GM23338 (cell line): ENCODE data around the gene LAMA4. TPM values are rescaled to one million over a fixed set of nuclear protein-coding genes. Genes with fewer than 3 reads are reported as not detected.

Source experiments
- ATAC-seq: fragments of 200-7000 bp; cut with Tn5 transposase; 3 replicates; pipeline ENCODE4 v1.9.1; 2020
- DNase-seq: peaks from one replicate; pipeline ENCODE4 v3.0.0-alpha.2; 2015; ENCODE audit warnings: low spot score
- H2AFZ ChIP-seq: fragments of 200-600 bp; sonication (generic); 2 replicates; pipeline ENCODE4 v1.8.0; 2016; ENCODE audit warnings: antibody characterized with exemption, mild to moderate bottlenecking, moderate library complexity
- H3F3A ChIP-seq: fragments of 200-600 bp; sonication (generic); replicated peaks from 2 replicates; pipeline ENCODE4 v1.8.0; 2017; ENCODE audit warnings: antibody characterized with exemption, mixed run types, low read depth
- H3K27ac ChIP-seq: fragments of 200-600 bp; sonication (generic); 2 replicates; pipeline ENCODE4 v1.6.1; 2016; ENCODE audit warnings: low read depth
- H3K27me3 ChIP-seq: fragments of 200-600 bp; sonication (generic); 2 replicates; pipeline ENCODE4 v1.8.0; 2016; ENCODE audit warnings: mild to moderate bottlenecking, mixed run types, moderate library complexity; ENCODE audit not compliant: insufficient read depth
- H3K36me3 ChIP-seq: fragments of 200-600 bp; sonication (generic); 2 replicates; pipeline ENCODE4 v1.8.0; 2016; ENCODE audit warnings: mild to moderate bottlenecking; ENCODE audit not compliant: insufficient read depth
- H3K4me1 ChIP-seq: fragments of 200-600 bp; sonication (generic); 2 replicates; pipeline ENCODE4 v1.8.0; 2016; ENCODE audit warnings: mild to moderate bottlenecking, moderate library complexity; ENCODE audit not compliant: insufficient read depth
- H3K4me2 ChIP-seq: fragments of 200-600 bp; sonication (generic); 2 replicates; pipeline ENCODE4 v1.7.1; 2017; ENCODE audit warnings: mixed run types
- H3K4me3 ChIP-seq: fragments of 200-600 bp; sonication (generic); 2 replicates; pipeline ENCODE4 v1.6.1; 2016; ENCODE audit warnings: mixed run types
- H3K79me2 ChIP-seq: fragments of 200-600 bp; sonication (generic); replicated peaks from 2 replicates; pipeline ENCODE4 v1.8.0; 2017; ENCODE audit warnings: mild to moderate bottlenecking; ENCODE audit not compliant: insufficient read depth
- H3K9me2 ChIP-seq: fragments of 200-600 bp; sonication (generic); 2 replicates; pipeline ENCODE4 v1.8.0; 2017; ENCODE audit not compliant: insufficient read depth
- H4K20me1 ChIP-seq: fragments of 200-600 bp; sonication (generic); replicated peaks from 2 replicates; pipeline ENCODE4 v1.8.0; 2017; ENCODE audit warnings: mild to moderate bottlenecking; ENCODE audit not compliant: insufficient read depth
- H3K27ac Mint-ChIP-seq: 2 replicates; pipeline ENCODE4 v1.8.0; 2020; ENCODE audit warnings: inconsistent platforms, mild to moderate bottlenecking, moderate library complexity, mixed read lengths
- H3K27me3 Mint-ChIP-seq: 3 replicates; pipeline ENCODE4 v1.8.0; 2022; ENCODE audit warnings: low read depth, mild to moderate bottlenecking, moderate library complexity, mixed read lengths, inconsistent platforms; ENCODE audit not compliant: insufficient read depth, poor library complexity
- H3K36me3 Mint-ChIP-seq: 3 replicates; pipeline ENCODE4 v1.8.0; 2021; ENCODE audit warnings: low read depth, mild to moderate bottlenecking, inconsistent platforms, moderate library complexity, mixed read lengths
- H3K4me1 Mint-ChIP-seq: 3 replicates; pipeline ENCODE4 v1.8.0; 2020; ENCODE audit warnings: mild to moderate bottlenecking, inconsistent platforms, mixed read lengths
- H3K4me3 Mint-ChIP-seq: 3 replicates; pipeline ENCODE4 v1.8.0; 2021; ENCODE audit warnings: moderate library complexity, mild to moderate bottlenecking, inconsistent platforms, mixed read lengths
- H3K9me3 Mint-ChIP-seq: 3 replicates; pipeline ENCODE4 v1.8.0; 2020; ENCODE audit warnings: moderate library complexity, mild to moderate bottlenecking, inconsistent platforms, mixed read lengths
- CTCF ChIP-seq, 2 experiments: fragments of 200-600 bp in 1 of 2; sonication (generic) in 1 of 2; conservative IDR thresholded peaks; 2 replicates each; pipeline versions ENCODE4 v1.5.1 to v1.6.1; 2016 to 2017; ENCODE audit warnings: antibody characterized with exemption in 2 of 2, low read depth in 2 of 2, mild to moderate bottlenecking in 2 of 2, moderate library complexity in 1 of 2
- ETS1 ChIP-seq: IDR thresholded peaks from 2 replicates; pipeline ENCODE4 v1.6.1; 2016; ENCODE audit warnings: antibody characterized with exemption
- EZH2 ChIP-seq: fragments of 200-600 bp; sonication (generic); IDR thresholded peaks from one replicate; pipeline ENCODE4 v1.8.0; 2017; ENCODE audit warnings: antibody characterized with exemption, mild to moderate bottlenecking, low read depth; ENCODE audit not compliant: unreplicated experiment
- EZH2phosphoT487 ChIP-seq: fragments of 200-600 bp; sonication (generic); IDR thresholded peaks from one replicate; pipeline ENCODE4 v1.8.1; 2018; ENCODE audit warnings: antibody characterized with exemption; ENCODE audit not compliant: unreplicated experiment
- POLR2AphosphoS5 ChIP-seq: IDR thresholded peaks from 2 replicates; pipeline ENCODE4 v1.6.1; 2016; ENCODE audit warnings: antibody characterized with exemption, low read depth
- REST ChIP-seq: IDR thresholded peaks from one replicate; pipeline ENCODE4 v1.6.1; 2018; ENCODE audit warnings: antibody characterized with exemption; ENCODE audit not compliant: unreplicated experiment
- STAT1 ChIP-seq: IDR thresholded peaks from one replicate; pipeline ENCODE4 v1.6.1; 2016; ENCODE audit warnings: antibody characterized with exemption; ENCODE audit not compliant: unreplicated experiment
- ZNF331 ChIP-seq: fragments of 250-450 bp; sonication (Bioruptor Pico); IDR thresholded peaks from 2 replicates; pipeline ENCODE4 v1.5.0; 2020; ENCODE audit warnings: low read depth, mild to moderate bottlenecking, moderate library complexity
- polyA plus RNA-seq: library from polyadenylated mRNA; unstranded; fragments of >200 nt; fragmentation: Nextera tagmentation; extraction: Ambion mirVana; gene quantifications from 2 replicates; pipeline ENCODE4 v1.2.1, GENCODE V29; 2016
- total RNA-seq: library from RNA; depleted of rRNA; stranded (reverse); fragments of >200 nt; shearing (Covaris generic); gene quantifications from 2 replicates; pipeline ENCODE4 v1.2.3, GENCODE V29; 2014

Gene LAMA4
- total and polyA plus RNA-seq, 2 experiments from 2014 or later = 1.7 to 2.8 TPM

- Histone ChIP-seq H3K27ac (no peak overlapping the region), H3K4me3 (no peak overlapping the region), H3K4me1 (no peaks in the 10 kb centered on the region), H2AFZ (no peak overlapping the region), H3F3A (no peaks in the 10 kb centered on the region), H3K36me3 (no peaks in the 10 kb centered on the region), H3K27me3 (no peaks in the 10 kb centered on the region), H3K4me2 (no peak overlapping the region), H3K79me2 (no peaks in the 10 kb centered on the region), H3K9me2 (peaks cover 17% of the 10 kb centered on the region), H4K20me1 (no peaks in the 10 kb centered on the region)
- Mint-ChIP-seq H3K36me3 (no peaks in the 10 kb centered on the region), H3K4me1 (no peaks in the 10 kb centered on the region), H3K4me3 (no peak overlapping the region), H3K9me3 (no peaks in the 10 kb centered on the region), H3K27ac (no peak overlapping the region; the same call in 1 of the 2 replicates), H3K27me3 (no peaks in the 10 kb centered on the region)
- ATAC-seq (no peak), DNase-seq (no peak)
- no peak for TF ChIP-seq ZNF331
Measured at GRCh38 chr6:112237595-112237994, 16.8 kb downstream of the LAMA4 start.

- TF ChIP-seq POLR2AphosphoS5 (no peak), ZNF331 (no peak), EZH2 (no peak), ETS1 (no peak), CTCF (conservative IDR thresholded peaks at IDR 0.05; ENCODE audit: low read depth in 2 of 2) (no peak), STAT1 (no peak), EZH2phosphoT487 (no peak), REST (no peak)
- H3K4me3 ChIP-seq = no peak overlapping the region
- no peak overlapping the region for H3K27ac ChIP-seq
- H3F3A ChIP-seq = no peaks in the 10 kb centered on the region
- H3K9me3 Mint-ChIP-seq = no peaks in the 10 kb centered on the region
- H3K36me3 Mint-ChIP-seq = no peaks in the 10 kb centered on the region
- H3K4me1 ChIP-seq = no peaks in the 10 kb centered on the region
- H3K9me2 ChIP-seq = peaks cover 12% of the 10 kb centered on the region; the same call in 1 of the 2 replicates
- no peak overlapping the region for H2AFZ ChIP-seq
- no peaks in the 10 kb centered on the region for H4K20me1 ChIP-seq
- no peak for ATAC-seq
- no peak for DNase-seq
- no peaks in the 10 kb centered on the region for H3K27me3 ChIP-seq
- no peaks in the 10 kb centered on the region for H3K27me3 Mint-ChIP-seq
- no peaks in the 10 kb centered on the region for H3K4me1 Mint-ChIP-seq
- H3K4me2 ChIP-seq = no peak overlapping the region
- H3K4me3 Mint-ChIP-seq = no peak overlapping the region
- H3K36me3 ChIP-seq = no peaks in the 10 kb centered on the region
- H3K79me2 ChIP-seq = no peaks in the 10 kb centered on the region
- H3K27ac Mint-ChIP-seq = no peak overlapping the region
Measured at GRCh38 chr6:112237066-112237465, 17.3 kb downstream of the LAMA4 start.
